Measurements from ENCODE around the gene STAT2. TPM values are rescaled to one million over a fixed set of nuclear protein-coding genes. Genes with fewer than 3 reads are reported as not detected.

The STAT2 gene
- total and polyA plus RNA-seq, 2 of the 4 experiments (the other 2 are of a cell fraction): 99.3 to 182 TPM

- TF ChIP-seq BHLHE40 (IDR thresholded peaks at IDR 0.05; ENCODE audit: low read depth, low read length) (peak; percentile 45; the same call in 1 of the 2 replicates), MAZ (IDR thresholded peaks at IDR 0.05; ENCODE audit: borderline replicate concordance, low read depth, low read length) (no peak), RFX5 (IDR thresholded peaks at IDR 0.05; ENCODE audit: low read depth, low read length) (0 out of 2 replicates have a peak, but pooled peaks have one; percentile 20)
These were observed 44.1 kb downstream of the STAT2 start, which contains the start of gene CNPY2 (continued) for GRCh38 chr12:56315622-56316473.

GRCh38 chr12:56315249-56315621 is 44.7 kb downstream of the STAT2 start:
- POLR2A ChIA-PET (ENCODE audit: unreplicated experiment): interaction anchor here (0.6 kb wide), 1 partner anchor 18 kb away, joined by 3 read pairs; the partner anchor contains the start of gene PAN2
- no TSS peak for BruUV-seq (replicated peaks)
- H3K18ac ChIP-seq (ENCODE audit: low read depth, low read length): no peak overlapping the region
- H2AFZ ChIP-seq (replicated peaks; ENCODE audit: low read length, poor library complexity): peak overlapping the region; percentile 98
- no peaks in the 10 kb centered on the region for H3K9me3 ChIP-seq (ENCODE audit: control insufficient read depth, insufficient read depth, low read length)
- peaks cover 18% of the 10 kb centered on the region for H3K36me3 ChIP-seq (ENCODE audit: control insufficient read depth, insufficient read depth, low read length)
- H2AK9ac ChIP-seq (replicated peaks; ENCODE audit: low read depth, low read length, poor library complexity): peak overlapping the region; percentile 87
- H2BK5ac ChIP-seq (ENCODE audit: low read depth, low read length, poor library complexity, severe bottlenecking): peak overlapping the region; percentile 95
- WGBS, 2 experiments (ENCODE audit: extremely low coverage in 2 of 2, insufficient read length in 1 of 2): no CpG with 5 or more reads among the region's 11 CpGs
- peak overlapping the region; percentile 99 for H3K4ac ChIP-seq (ENCODE audit: low read depth, low read length)
- H3K4me3 ChIP-seq (ENCODE audit: insufficient read depth, low read depth, low read length): peak overlapping the region; percentile 77
- peak overlapping the region; percentile 97 for H3K27ac ChIP-seq (ENCODE audit: insufficient read depth, low read length)
- ATAC-seq (ENCODE audit: low read depth): no peak; the same call in 1 of the 2 replicates
- no peak for TF ChIP-seq POLR2A (IDR thresholded peaks at IDR 0.05; ENCODE audit: low read depth, low read length)
- TF ChIP-seq, protein P1, sequence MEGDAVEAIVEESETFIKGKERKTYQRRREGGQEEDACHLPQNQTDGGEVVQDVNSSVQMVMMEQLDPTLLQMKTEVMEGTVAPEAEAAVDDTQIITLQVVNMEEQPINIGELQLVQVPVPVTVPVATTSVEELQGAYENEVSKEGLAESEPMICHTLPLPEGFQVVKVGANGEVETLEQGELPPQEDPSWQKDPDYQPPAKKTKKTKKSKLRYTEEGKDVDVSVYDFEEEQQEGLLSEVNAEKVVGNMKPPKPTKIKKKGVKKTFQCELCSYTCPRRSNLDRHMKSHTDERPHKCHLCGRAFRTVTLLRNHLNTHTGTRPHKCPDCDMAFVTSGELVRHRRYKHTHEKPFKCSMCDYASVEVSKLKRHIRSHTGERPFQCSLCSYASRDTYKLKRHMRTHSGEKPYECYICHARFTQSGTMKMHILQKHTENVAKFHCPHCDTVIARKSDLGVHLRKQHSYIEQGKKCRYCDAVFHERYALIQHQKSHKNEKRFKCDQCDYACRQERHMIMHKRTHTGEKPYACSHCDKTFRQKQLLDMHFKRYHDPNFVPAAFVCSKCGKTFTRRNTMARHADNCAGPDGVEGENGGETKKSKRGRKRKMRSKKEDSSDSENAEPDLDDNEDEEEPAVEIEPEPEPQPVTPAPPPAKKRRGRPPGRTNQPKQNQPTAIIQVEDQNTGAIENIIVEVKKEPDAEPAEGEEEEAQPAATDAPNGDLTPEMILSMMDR (conservative IDR thresholded peaks at IDR 0.05; ENCODE audit: low read depth, low read length): no peak
- H2BK20ac ChIP-seq (ENCODE audit: low read depth, low read length): no peak overlapping the region
- in situ Hi-C loops (cut with MboI; ENCODE audit: low sequenced_read_pairs): no loop called here
- peak overlapping the region; percentile 78 for H3K14ac ChIP-seq (replicated peaks; ENCODE audit: low read depth, low read length)
- peak overlapping the region; percentile 63 for H2AK5ac ChIP-seq (ENCODE audit: low read depth, low read length)
- peak overlapping the region; percentile 90 for H3K56ac ChIP-seq (ENCODE audit: extremely low read depth, insufficient read depth, low read length)
- peak overlapping the region; percentile 85 for H3K23ac ChIP-seq (ENCODE audit: low read depth, low read length)
- peaks cover 4% of the 10 kb centered on the region for H3K4me1 ChIP-seq (ENCODE audit: control insufficient read depth, insufficient read depth, low read length)
- peak overlapping the region; percentile 81 for H4K5ac ChIP-seq (ENCODE audit: low read depth, low read length)
- dilution Hi-C loops (cut with HindIII; ENCODE audit: low sequenced_read_pairs, unreplicated experiment): no loop called here
- H3K4me2 ChIP-seq (ENCODE audit: low read depth, low read length): peak overlapping the region; percentile 95
- no peak for DNase-seq
- H3K9ac ChIP-seq (ENCODE audit: low read depth, low read length): peak overlapping the region; percentile 97
- H4K20me1 ChIP-seq (ENCODE audit: insufficient read depth, low read length): no peaks in the 10 kb centered on the region
- H3K79me1 ChIP-seq (ENCODE audit: low read depth in 1 of 2, low read length in 2 of 2): peaks cover 11 to 30% of the 10 kb centered on the region in 2 experiments
- H3K9me1 ChIP-seq (ENCODE audit: insufficient read depth, low read length): no peaks in the 10 kb centered on the region
- intact Hi-C loops (cut with micrococcal nuclease): loop anchor here (5.0 kb wide), 1 partner anchor 147 kb away; no protein-coding TSS in a partner anchor
- CTCF ChIA-PET: no interaction called here
- H4K8ac ChIP-seq (ENCODE audit: low read depth in 2 of 2, low read length in 2 of 2): peak overlapping the region; percentile 93 to 100
- H3K27me3 ChIP-seq (ENCODE audit: control insufficient read depth, insufficient read depth, low read length): no peaks in the 10 kb centered on the region
- no peak overlapping the region for H2BK15ac ChIP-seq (ENCODE audit: low read depth, low read length)
- H2BK120ac ChIP-seq (ENCODE audit: low read depth, low read length): no peak overlapping the region
- peak overlapping the region; percentile 12 for H4K91ac ChIP-seq (ENCODE audit: insufficient read depth, low read depth, low read length)

Measured in IMR-90 (cell line).